Keratinocyte (primary cell): ENCODE measurements around the gene SCRG1. TPM values are rescaled to one million over a fixed set of nuclear protein-coding genes. Genes with fewer than 3 reads are reported as not detected.

Experiments
- DNase-seq: peaks from one replicate; pipeline ENCODE4 v3.0.0-alpha.2; 2011; ENCODE audit warnings: low read depth, missing footprints, low spot score
- FAIRE-seq: peaks from 2 replicates; lab custom pipeline; 2011; peaks lifted over from hg19 to GRCh38; lab: Jason Lieb, UNC
- H2AFZ ChIP-seq: 2 replicates; pipeline ENCODE4 v1.6.0; 2012; ENCODE audit warnings: low read length, control low read depth, inconsistent platforms; ENCODE audit not compliant: control insufficient read depth
- H3K27ac ChIP-seq: 2 replicates; pipeline ENCODE4 v1.5.1; 2011; ENCODE audit warnings: low read length; ENCODE audit not compliant: control insufficient read depth, insufficient read depth
- H3K27me3 ChIP-seq: 3 replicates; pipeline ENCODE4 v1.6.0; 2011; ENCODE audit warnings: low read length; ENCODE audit not compliant: control insufficient read depth, insufficient read depth; ENCODE audit errors: extremely low read depth
- H3K36me3 ChIP-seq, 2 experiments: 2 replicates in 1 of 2; 3 replicates in 1 of 2; pipeline ENCODE4 v1.5.1; 2011; ENCODE audit warnings: low read length in 2 of 2, mild to moderate bottlenecking in 1 of 2; ENCODE audit not compliant: control insufficient read depth in 2 of 2, insufficient read depth in 2 of 2; ENCODE audit errors: extremely low read depth in 1 of 2
- H3K4me1 ChIP-seq: 3 replicates; pipeline ENCODE4 v1.5.1; 2011; ENCODE audit warnings: low read length; ENCODE audit not compliant: control insufficient read depth, insufficient read depth; ENCODE audit errors: extremely low read depth
- H3K4me2 ChIP-seq: 3 replicates; pipeline ENCODE4 v1.6.0; 2011; ENCODE audit warnings: low read depth, low read length; ENCODE audit not compliant: control insufficient read depth, insufficient read depth; ENCODE audit errors: extremely low read depth
- H3K4me3 ChIP-seq, 3 experiments: fragments of 200-600 bp in 1 of 3; sonication (generic) in 1 of 3; 2 replicates in 2 of 3; 3 replicates in 1 of 3; pipeline ENCODE4 v1.5.1; 2011 to 2016; ENCODE audit warnings: low read length in 3 of 3, mild to moderate bottlenecking in 3 of 3, control low read depth in 2 of 3, inconsistent platforms in 1 of 3, low read depth in 1 of 3, mixed read lengths in 1 of 3, mixed run types in 1 of 3, moderate library complexity in 1 of 3; ENCODE audit not compliant: control insufficient read depth in 2 of 3, insufficient read depth in 2 of 3; ENCODE audit errors: extremely low read depth in 1 of 3
- H3K79me2 ChIP-seq: 2 replicates; pipeline ENCODE4 v1.6.0; 2012; ENCODE audit warnings: low read length; ENCODE audit not compliant: control insufficient read depth, insufficient read depth
- H3K9ac ChIP-seq: 3 replicates; pipeline ENCODE4 v1.6.0; 2011; ENCODE audit warnings: low read length; ENCODE audit not compliant: control insufficient read depth, insufficient read depth; ENCODE audit errors: extremely low read depth
- H3K9me1 ChIP-seq: 3 replicates; pipeline ENCODE4 v1.6.0; 2011; ENCODE audit warnings: low read length; ENCODE audit not compliant: control insufficient read depth, insufficient read depth; ENCODE audit errors: extremely low read depth
- H3K9me3 ChIP-seq: 2 replicates; pipeline ENCODE4 v1.5.1; 2012; ENCODE audit warnings: low read depth, low read length; ENCODE audit not compliant: control insufficient read depth
- H4K20me1 ChIP-seq: 3 replicates; pipeline ENCODE4 v1.6.0; 2011; ENCODE audit warnings: low read length; ENCODE audit not compliant: control insufficient read depth, insufficient read depth; ENCODE audit errors: extremely low read depth
- CTCF ChIP-seq, 3 experiments: IDR thresholded peaks in 1 of 3; conservative IDR thresholded peaks in 1 of 3; optimal IDR thresholded peaks in 1 of 3; 2 replicates in 2 of 3; 3 replicates in 1 of 3; pipeline versions ENCODE3 to v1.5.1; 2011; ENCODE audit warnings: low read length in 3 of 3, mild to moderate bottlenecking in 3 of 3, moderate library complexity in 2 of 3, control low read depth in 1 of 3, inconsistent platforms in 1 of 3; ENCODE audit not compliant: insufficient read depth in 2 of 3; ENCODE audit errors: extremely low read depth in 1 of 3
- EZH2 ChIP-seq: IDR thresholded peaks from one replicate; pipeline ENCODE4 v1.6.1; 2012; ENCODE audit warnings: inconsistent platforms, mild to moderate bottlenecking, low read length, moderate library complexity
- dilution Hi-C: fragments of 300-500 bp; cut with MboI; formaldehyde crosslinking; loops from one replicate; pipeline ENCODE4 v1.7.0; 2020; ENCODE audit warnings: low sequenced_read_pairs; ENCODE audit not compliant: extremely low pct_ligation_motif_present
- polyA plus RNA-seq, 5 experiments: library from polyadenylated mRNA; depleted of rRNA in 3 of 5; stranded (reverse) in 3 of 5; stranded (forward) in 1 of 5; unstranded in 1 of 5; fragments of >200 nt; gene quantifications; 1 replicate in 1 of 5; 2 replicates in 3 of 5; 3 replicates in 1 of 5; pipeline versions ENCODE4 v1.2.1 to v1.2.3, GENCODE V29; 2011 to 2012; ENCODE audit warnings: missing spikeins in 2 of 5, low read depth in 1 of 5, low replicate concordance in 1 of 5

The SCRG1 gene
- polyA plus RNA-seq, 1 donor (not counting 4 experiments of a cell fraction or from before 2014, with no cell fraction given) = not detected

- Histone ChIP-seq H3K4me1 (no peaks in the 10 kb centered on the region), H3K27me3 (no peaks in the 10 kb centered on the region), H3K9ac (no peak overlapping the region), H3K36me3 (no peaks in the 10 kb centered on the region), H3K9me1 (no peaks in the 10 kb centered on the region), H3K27ac (no peak overlapping the region), H3K79me2 (no peaks in the 10 kb centered on the region), H2AFZ (no peak overlapping the region), H3K4me3 (no peak overlapping the region), H3K4me2 (no peak overlapping the region), H4K20me1 (no peaks in the 10 kb centered on the region), H3K9me3 (no peaks in the 10 kb centered on the region)
- FAIRE-seq (no peak), DNase-seq (no peak)
- dilution Hi-C loops = no loop called here
- no peak for TF ChIP-seq CTCF (optimal IDR thresholded peaks at IDR 0.05 in 1 of 3, IDR thresholded peaks at IDR 0.05 in 1 of 3, conservative IDR thresholded peaks at IDR 0.05 in 1 of 3; ENCODE audit: extremely low read depth in 1 of 3, insufficient read depth in 2 of 3, low read length in 3 of 3)
- TF ChIP-seq EZH2 = no peak
Measured at GRCh38 chr4:173436771-173437265, 37.9 kb upstream of the SCRG1 start.

GRCh38 chr4:173436149-173436579, 37.2 kb upstream of the SCRG1 start:
- Histone ChIP-seq H3K36me3 (no peaks in the 10 kb centered on the region), H3K9me1 (no peaks in the 10 kb centered on the region), H2AFZ (no peak overlapping the region), H3K27ac (no peak overlapping the region), H3K9me3 (no peaks in the 10 kb centered on the region), H3K4me1 (no peaks in the 10 kb centered on the region), H3K4me2 (no peak overlapping the region), H3K9ac (no peak overlapping the region), H3K27me3 (no peaks in the 10 kb centered on the region), H3K4me3 (no peak overlapping the region), H4K20me1 (no peaks in the 10 kb centered on the region), H3K79me2 (no peaks in the 10 kb centered on the region)
- dilution Hi-C loops = no loop called here
- DNase-seq = no peak
- TF ChIP-seq CTCF (optimal IDR thresholded peaks at IDR 0.05 in 1 of 3, IDR thresholded peaks at IDR 0.05 in 1 of 3, conservative IDR thresholded peaks at IDR 0.05 in 1 of 3; ENCODE audit: extremely low read depth in 1 of 3, insufficient read depth in 2 of 3, low read length in 3 of 3) = no peak
- no peak for TF ChIP-seq EZH2
- FAIRE-seq = no peak
